ENCODE results near the gene RSPH9. TPM values are rescaled to one million over a fixed set of nuclear protein-coding genes. Genes with fewer than 3 reads are reported as not detected.

The RSPH9 gene
- total and polyA plus RNA-seq, 2 experiments from 2014 or later = 0.10 to 0.39 TPM

GRCh38 chr6:43667245-43668150 is 22.7 kb downstream of the RSPH9 start:
- Histone ChIP-seq H4K20me1 (replicated peaks; ENCODE audit: insufficient read depth) (no peaks in the 10 kb centered on the region; the same call in 1 of the 2 replicates), H3K27ac (ENCODE audit: low read depth) (no peak overlapping the region), H3K4me2 (peak overlapping the region; percentile 81), H3K79me2 (replicated peaks; ENCODE audit: insufficient read depth) (no peaks in the 10 kb centered on the region), H2AFZ (no peak overlapping the region), H3K36me3 (ENCODE audit: insufficient read depth) (no peaks in the 10 kb centered on the region; the same call in 1 of the 2 replicates), H3K9me2 (ENCODE audit: insufficient read depth) (no peaks in the 10 kb centered on the region), H3K27me3 (ENCODE audit: insufficient read depth) (no peaks in the 10 kb centered on the region), H3K4me1 (ENCODE audit: insufficient read depth) (peaks cover 27% of the 10 kb centered on the region), H3K4me3 (peak overlapping the region; percentile 49), H3F3A (replicated peaks; ENCODE audit: low read depth) (peaks cover 22% of the 10 kb centered on the region; the same call in 1 of the 2 replicates)
- Mint-ChIP-seq H3K9me3 (no peaks in the 10 kb centered on the region), H3K27me3 (ENCODE audit: insufficient read depth, low read depth, poor library complexity) (peaks cover 26% of the 10 kb centered on the region), H3K4me1 (peaks cover 31% of the 10 kb centered on the region), H3K27ac (no peak overlapping the region), H3K4me3 (peak overlapping the region; percentile 61), H3K36me3 (ENCODE audit: low read depth) (peaks cover 18% of the 10 kb centered on the region)
- TF ChIP-seq EZH2phosphoT487 (IDR thresholded peaks at IDR 0.05; ENCODE audit: unreplicated experiment) = no peak
- TF ChIP-seq, protein P1, sequence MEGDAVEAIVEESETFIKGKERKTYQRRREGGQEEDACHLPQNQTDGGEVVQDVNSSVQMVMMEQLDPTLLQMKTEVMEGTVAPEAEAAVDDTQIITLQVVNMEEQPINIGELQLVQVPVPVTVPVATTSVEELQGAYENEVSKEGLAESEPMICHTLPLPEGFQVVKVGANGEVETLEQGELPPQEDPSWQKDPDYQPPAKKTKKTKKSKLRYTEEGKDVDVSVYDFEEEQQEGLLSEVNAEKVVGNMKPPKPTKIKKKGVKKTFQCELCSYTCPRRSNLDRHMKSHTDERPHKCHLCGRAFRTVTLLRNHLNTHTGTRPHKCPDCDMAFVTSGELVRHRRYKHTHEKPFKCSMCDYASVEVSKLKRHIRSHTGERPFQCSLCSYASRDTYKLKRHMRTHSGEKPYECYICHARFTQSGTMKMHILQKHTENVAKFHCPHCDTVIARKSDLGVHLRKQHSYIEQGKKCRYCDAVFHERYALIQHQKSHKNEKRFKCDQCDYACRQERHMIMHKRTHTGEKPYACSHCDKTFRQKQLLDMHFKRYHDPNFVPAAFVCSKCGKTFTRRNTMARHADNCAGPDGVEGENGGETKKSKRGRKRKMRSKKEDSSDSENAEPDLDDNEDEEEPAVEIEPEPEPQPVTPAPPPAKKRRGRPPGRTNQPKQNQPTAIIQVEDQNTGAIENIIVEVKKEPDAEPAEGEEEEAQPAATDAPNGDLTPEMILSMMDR (conservative IDR thresholded peaks at IDR 0.05; ENCODE audit: low read depth in 2 of 2) = peak; percentile 84 to 99
- DNase-seq (ENCODE audit: low spot score) = peak; percentile 87
- peak; percentile 68 for ATAC-seq

DNA sequence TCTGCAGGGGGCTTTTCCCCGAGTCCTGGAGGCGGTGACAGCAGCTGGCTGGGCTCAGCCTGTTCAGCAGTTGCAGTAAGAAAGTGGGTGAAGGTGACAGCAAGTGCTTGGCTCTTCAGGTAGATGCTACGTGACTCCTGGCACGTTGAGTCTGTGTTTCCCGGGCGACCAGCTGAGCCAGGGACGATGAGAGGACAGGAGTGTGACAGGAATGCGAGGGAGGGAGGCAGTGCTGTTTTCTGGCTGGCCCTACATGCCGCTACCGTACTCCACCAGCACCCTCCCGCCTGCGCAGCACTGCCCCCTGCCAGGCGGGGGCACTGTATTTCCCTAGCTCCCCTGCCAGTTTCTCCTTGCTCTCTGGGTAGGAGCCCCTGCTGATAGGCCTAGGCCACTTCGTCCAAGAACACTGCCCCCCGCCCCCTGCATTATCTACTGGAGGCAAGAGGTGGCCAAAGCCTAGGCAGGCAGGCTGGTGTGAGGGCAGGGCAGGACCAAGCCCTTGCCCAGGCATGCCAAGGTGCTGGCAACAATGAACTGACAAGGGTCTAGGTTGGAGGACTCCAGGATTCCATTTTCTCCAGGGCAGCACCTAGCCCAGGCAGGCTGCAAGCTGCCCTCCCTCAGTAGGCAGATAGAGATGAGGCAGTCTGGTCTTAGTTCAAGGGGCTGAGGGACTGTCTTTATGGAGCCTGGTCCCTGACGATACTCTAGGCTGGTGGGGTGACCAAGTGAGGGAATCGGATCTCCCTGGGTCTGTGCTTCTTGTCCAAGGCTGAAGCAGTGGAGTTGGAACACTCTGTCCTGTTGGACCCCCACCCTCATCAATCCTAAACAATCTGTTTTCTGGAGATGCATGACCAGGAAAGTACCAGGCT is 23.6 kb downstream of the RSPH9 start:
- no peaks in the 10 kb centered on the region for H3K9me2 ChIP-seq (ENCODE audit: insufficient read depth)

More for the DNA sequence above, 23.6 kb downstream of the RSPH9 start:
- H3K4me2 ChIP-seq = peak overlapping the region; percentile 81
- Mint-ChIP-seq H3K36me3 (ENCODE audit: low read depth) (peaks cover 24% of the 10 kb centered on the region), H3K4me3 (peak overlapping the region; percentile 61), H3K27me3 (ENCODE audit: insufficient read depth, low read depth, poor library complexity) (peaks cover 26% of the 10 kb centered on the region), H3K27ac (no peak overlapping the region; the same call in 1 of the 2 replicates), H3K4me1 (peaks cover 31% of the 10 kb centered on the region), H3K9me3 (no peaks in the 10 kb centered on the region)
- peak; percentile 89 for DNase-seq (ENCODE audit: low spot score)
- no peak overlapping the region for H2AFZ ChIP-seq
- H3K79me2 ChIP-seq (replicated peaks; ENCODE audit: insufficient read depth) = no peaks in the 10 kb centered on the region
- no peaks in the 10 kb centered on the region for H3K27me3 ChIP-seq (ENCODE audit: insufficient read depth)
- TF ChIP-seq, protein P1 (conservative IDR thresholded peaks at IDR 0.05; ENCODE audit: low read depth in 2 of 2) = peak; percentile 58 to 67
- TF ChIP-seq ZNF462 (CRISPR knock-in tag; IDR thresholded peaks at IDR 0.05) (no peak), POLR2AphosphoS5 (IDR thresholded peaks at IDR 0.05; ENCODE audit: low read depth) (peak; percentile 54), CREB1 (CRISPR knock-in tag; IDR thresholded peaks at IDR 0.05; ENCODE audit: low read depth) (peak; percentile 12; the same call in 1 of the 2 replicates)
- peak; percentile 74 for ATAC-seq
- peaks cover 27% of the 10 kb centered on the region for H3K4me1 ChIP-seq (ENCODE audit: insufficient read depth)
- H4K20me1 ChIP-seq (replicated peaks; ENCODE audit: insufficient read depth) = no peaks in the 10 kb centered on the region; the same call in 1 of the 2 replicates
- no peaks in the 10 kb centered on the region; the same call in 1 of the 2 replicates for H3K36me3 ChIP-seq (ENCODE audit: insufficient read depth)
- peak overlapping the region; percentile 49 for H3K4me3 ChIP-seq
- peaks cover 22% of the 10 kb centered on the region; the same call in 1 of the 2 replicates for H3F3A ChIP-seq (replicated peaks; ENCODE audit: low read depth)
- H3K27ac ChIP-seq (ENCODE audit: low read depth) = 0 out of 2 replicates have a peak overlapping the region, but pooled peaks have one; percentile 39

Measured in GM23338 (cell line).